BE2C (cell line): ENCODE measurements around the gene CCR4.
A peak's percentile ranks its signal among the peaks of the same experiment; 100 is the strongest.
"Not testable (repeated sequence)": the region's sequence is repeated elsewhere in the genome, so short reads cannot be mapped to it uniquely, and the experiment has no call there.

Experiments
- DNase-seq: peaks from one replicate; pipeline ENCODE4 v3.0.0-alpha.2; 2020
- H3K27me3 ChIP-seq: fragments of 250-450 bp; sonication (Bioruptor Pico); 2 replicates; pipeline ENCODE4 v1.5.1; 2020; ENCODE audit warnings: mild to moderate bottlenecking
- H3K36me3 ChIP-seq: fragments of 250-450 bp; sonication (Bioruptor Pico); 2 replicates; pipeline ENCODE4 v1.5.1; 2020; ENCODE audit warnings: mild to moderate bottlenecking
- H3K4me1 ChIP-seq: fragments of 250-450 bp; sonication (Bioruptor Pico); 2 replicates; pipeline ENCODE4 v1.5.1; 2020
- H3K4me3 ChIP-seq: 2 replicates; pipeline ENCODE4 v1.5.1; 2011; ENCODE audit warnings: low read depth, low read length
- H3K9me3 ChIP-seq: fragments of 250-450 bp; sonication (Bioruptor Pico); 2 replicates; pipeline ENCODE4 v1.5.1; 2020
- CTCF ChIP-seq: IDR thresholded peaks from 2 replicates; pipeline ENCODE4 v1.5.1; 2012; ENCODE audit warnings: mild to moderate bottlenecking, low read depth, low read length

The CCR4 gene

GRCh38 chr3:32913790-32914446 lies 37.5 kb upstream of the CCR4 start:
- Histone ChIP-seq H3K4me1 (no peaks in the 10 kb centered on the region), H3K36me3 (no peaks in the 10 kb centered on the region), H3K9me3 (no peaks in the 10 kb centered on the region), H3K4me3 (no peak overlapping the region), H3K27me3 (no peaks in the 10 kb centered on the region)
- no peak for DNase-seq
- no peak for TF ChIP-seq CTCF

GRCh38 chr3:32919920-32920319 lies 31.5 kb upstream of the CCR4 start:
- Histone ChIP-seq H3K9me3 (no peaks in the 10 kb centered on the region), H3K36me3 (no peaks in the 10 kb centered on the region), H3K27me3 (no peaks in the 10 kb centered on the region), H3K4me3 (no peak overlapping the region), H3K4me1 (no peaks in the 10 kb centered on the region)
- no peak for TF ChIP-seq CTCF
- DNase-seq, result no peak

GRCh38 chr3:32922078-32922477 lies 29.4 kb upstream of the CCR4 start:
- H3K4me1 ChIP-seq, result no peaks in the 10 kb centered on the region
- no peak overlapping the region for H3K4me3 ChIP-seq
- H3K36me3 ChIP-seq, result no peaks in the 10 kb centered on the region
- no peaks in the 10 kb centered on the region for H3K9me3 ChIP-seq
- no peak for TF ChIP-seq CTCF
- no peak for DNase-seq
- no peaks in the 10 kb centered on the region for H3K27me3 ChIP-seq

- no peaks in the 10 kb centered on the region for H3K27me3 ChIP-seq
- no peak overlapping the region for H3K4me3 ChIP-seq
- no peaks in the 10 kb centered on the region for H3K9me3 ChIP-seq
- no peaks in the 10 kb centered on the region for H3K4me1 ChIP-seq
- TF ChIP-seq CTCF, result no peak
- no peak for DNase-seq
- H3K36me3 ChIP-seq, result no peaks in the 10 kb centered on the region
Observed at GRCh38 chr3:32930161-32930560, 21.3 kb upstream of the CCR4 start.

GRCh38 chr3:32931273-32931672 lies 20.2 kb upstream of the CCR4 start:
- H3K9me3 ChIP-seq, H3K4me3 ChIP-seq, H3K27me3 ChIP-seq, DNase-seq, H3K4me1 ChIP-seq, H3K36me3 ChIP-seq: not testable (repeated sequence)

GRCh38 chr3:32934150-32934742 lies 17.2 kb upstream of the CCR4 start:
- H3K9me3 ChIP-seq, result no peaks in the 10 kb centered on the region
- peak; percentile 58 for TF ChIP-seq CTCF
- H3K4me3 ChIP-seq, result no peak overlapping the region
- H3K27me3 ChIP-seq, result no peaks in the 10 kb centered on the region
- H3K36me3 ChIP-seq, result no peaks in the 10 kb centered on the region
- DNase-seq, result no peak
- no peaks in the 10 kb centered on the region for H3K4me1 ChIP-seq
